ENCODE measurements around the gene RPS13.
A peak's percentile ranks its signal among the peaks of the same experiment; 100 is the strongest.
"Not testable (repeated sequence)": the region's sequence is repeated elsewhere in the genome, so short reads cannot be mapped to it uniquely, and the experiment has no call there.

Gene RPS13

GRCh38 chr11:17077520-17078401 lies at the start of gene RPS13:
Gene RPS13 (minus strand): TSS chr11:17077667. CDS start chr11:17077641, 26 bp downstream.
- peak; percentile 100 for DNase-seq

- no peak for DNase-seq
Measured at GRCh38 chr11:17121981-17122380, 44.5 kb upstream of the RPS13 start.

GRCh38 chr11:17117262-17117661 lies 39.8 kb upstream of the RPS13 start:
- no peak for DNase-seq

- DNase-seq, result no peak
Measured at GRCh38 chr11:17116117-17116516, 38.6 kb upstream of the RPS13 start.

- peak; percentile 18 for DNase-seq
Measured at GRCh38 chr11:17107745-17108144, 30.3 kb upstream of the RPS13 start.

GRCh38 chr11:17105404-17106040 lies 28.1 kb upstream of the RPS13 start:
- DNase-seq, result not testable (repeated sequence)

- no peak for DNase-seq
Measured at GRCh38 chr11:17102462-17102861, 25.0 kb upstream of the RPS13 start.

GRCh38 chr11:17098658-17099057 lies 21.2 kb upstream of the RPS13 start:
- DNase-seq, result no peak

- DNase-seq, result no peak
Measured at GRCh38 chr11:17098038-17098437, 20.6 kb upstream of the RPS13 start.

GRCh38 chr11:17085976-17086375 lies 8.5 kb upstream of the RPS13 start:
- DNase-seq, result not testable (repeated sequence)

GRCh38 chr11:17077240-17077519 lies 287 bp downstream of the RPS13 start:
- peak; percentile 64 for DNase-seq

- peak; percentile 23 for DNase-seq
Measured at GRCh38 chr11:17076517-17077239, 789 bp downstream of the RPS13 start.

GRCh38 chr11:17075506-17075905 lies 2.0 kb downstream of the RPS13 start:
- DNase-seq, result no peak

- no peak for DNase-seq
Measured at GRCh38 chr11:17073370-17074027, 4.0 kb downstream of the RPS13 start.

GRCh38 chr11:17067417-17067816 lies 10.1 kb downstream of the RPS13 start:
- DNase-seq, result no peak

GRCh38 chr11:17066691-17067090 lies 10.8 kb downstream of the RPS13 start:
- DNase-seq, result no peak

- peak; percentile 78 for DNase-seq
Measured at GRCh38 chr11:17063171-17064002, 14.1 kb downstream of the RPS13 start.

- not testable (repeated sequence) for DNase-seq
Measured at GRCh38 chr11:17051146-17051545, 26.3 kb downstream of the RPS13 start.

GRCh38 chr11:17048491-17048890 lies 29.0 kb downstream of the RPS13 start:
- DNase-seq, result not testable (repeated sequence)

- no peak for DNase-seq
Measured at GRCh38 chr11:17046690-17047089, 30.8 kb downstream of the RPS13 start.

GRCh38 chr11:17036666-17037658 lies 40.5 kb downstream of the RPS13 start:
- DNase-seq, result peak; percentile 20

Data from DMS53 (cell line).